OCI-LY1 (cell line): ENCODE measurements around the gene NEURL1.

Source experiments
- CTCF ChIP-seq: fragments of 200-600 bp; sonication (generic), shearing (Covaris generic); IDR thresholded peaks from 2 replicates; pipeline ENCODE4 v1.5.1; 2017; ENCODE audit warnings: mild to moderate bottlenecking, antibody characterized with exemption, low read length, moderate library complexity, mixed read lengths
- EZH2 ChIP-seq: fragments of 200-600 bp; sonication (generic), shearing (Covaris generic); IDR thresholded peaks from 2 replicates; pipeline ENCODE4 v1.8.0; 2017; ENCODE audit warnings: borderline replicate concordance, mixed run types, mild to moderate bottlenecking, antibody characterized with exemption, low read length, moderate library complexity, mixed read lengths

GRCh38 chr10:103525901-103526300 lies 32.4 kb downstream of the NEURL1 start:
- TF ChIP-seq CTCF (no peak), EZH2 (no peak)
